Breast epithelium (tissue), 3 donors: ENCODE data around the gene C8A.

ENCODE experiments used
- POLR2A ChIP-seq: fragments of 450-650 bp; IDR thresholded peaks from one replicate; pipeline ENCODE4 v1.6.1; 2016; ENCODE audit warnings: antibody characterized with exemption, mild to moderate bottlenecking, moderate library complexity
- POLR2AphosphoS5 ChIP-seq, 3 donors: sonication (generic); formaldehyde crosslinking; IDR thresholded peaks; one replicate each; pipeline ENCODE4 v1.6.1; 2017; ENCODE audit warnings: antibody characterized with exemption in 3 of 3
- TF ChIP-seq, protein P1 (sequence below), 3 donors: fragments of 450-650 bp; IDR thresholded peaks; one replicate each; pipeline ENCODE4 v1.5.1; 2016 to 2017; ENCODE audit warnings: antibody characterized with exemption in 3 of 3, mild to moderate bottlenecking in 3 of 3, moderate library complexity in 3 of 3

DNA sequence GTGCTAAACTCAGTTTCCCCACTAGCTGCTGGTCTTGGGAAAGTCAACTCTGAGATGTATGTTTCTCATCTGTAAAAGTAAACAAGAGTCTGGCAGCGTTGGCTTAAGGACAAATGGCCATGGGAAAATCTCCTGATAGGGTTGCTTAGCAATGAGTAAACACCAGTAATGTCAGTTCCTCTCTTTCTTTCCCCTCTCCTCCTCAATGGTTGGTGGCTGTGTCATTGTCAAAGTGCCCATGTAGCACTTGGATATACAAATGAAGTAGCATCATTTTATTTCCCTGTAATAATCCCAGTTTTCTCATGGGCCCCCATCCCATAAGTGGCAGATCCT, 33.2 kb upstream of the C8A start:
- TF ChIP-seq POLR2A (no peak), POLR2AphosphoS5 (IDR thresholded peaks at IDR 0.05) (no peak)
- TF ChIP-seq, protein P1, sequence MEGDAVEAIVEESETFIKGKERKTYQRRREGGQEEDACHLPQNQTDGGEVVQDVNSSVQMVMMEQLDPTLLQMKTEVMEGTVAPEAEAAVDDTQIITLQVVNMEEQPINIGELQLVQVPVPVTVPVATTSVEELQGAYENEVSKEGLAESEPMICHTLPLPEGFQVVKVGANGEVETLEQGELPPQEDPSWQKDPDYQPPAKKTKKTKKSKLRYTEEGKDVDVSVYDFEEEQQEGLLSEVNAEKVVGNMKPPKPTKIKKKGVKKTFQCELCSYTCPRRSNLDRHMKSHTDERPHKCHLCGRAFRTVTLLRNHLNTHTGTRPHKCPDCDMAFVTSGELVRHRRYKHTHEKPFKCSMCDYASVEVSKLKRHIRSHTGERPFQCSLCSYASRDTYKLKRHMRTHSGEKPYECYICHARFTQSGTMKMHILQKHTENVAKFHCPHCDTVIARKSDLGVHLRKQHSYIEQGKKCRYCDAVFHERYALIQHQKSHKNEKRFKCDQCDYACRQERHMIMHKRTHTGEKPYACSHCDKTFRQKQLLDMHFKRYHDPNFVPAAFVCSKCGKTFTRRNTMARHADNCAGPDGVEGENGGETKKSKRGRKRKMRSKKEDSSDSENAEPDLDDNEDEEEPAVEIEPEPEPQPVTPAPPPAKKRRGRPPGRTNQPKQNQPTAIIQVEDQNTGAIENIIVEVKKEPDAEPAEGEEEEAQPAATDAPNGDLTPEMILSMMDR (IDR thresholded peaks at IDR 0.05): no peak
